CD4-positive, alpha-beta T cell treated with Interleukin-2 at 100 ng/mL for 4 hours (primary cell): ENCODE results near the gene LCE1F.

Source experiments
- DNase-seq: peaks from one replicate; pipeline ENCODE4 v3.0.0-alpha.2; 2020; ENCODE audit warnings: low spot score

LCE1F gene

GRCh38 chr1:152776361-152776760, 1.4 kb downstream of the LCE1F start:
- no peak for DNase-seq

- DNase-seq, result no peak
These were observed 2.7 kb downstream of the LCE1F start for GRCh38 chr1:152777510-152778137.

GRCh38 chr1:152783095-152783494, 8.2 kb downstream of the LCE1F start:
- no peak for DNase-seq

- DNase-seq, result no peak
These were observed 11.1 kb downstream of the LCE1F start, which contains the start of gene LCE1E for GRCh38 chr1:152786077-152786476. Gene LCE1E (plus strand): TSS chr1:152786257. CDS start chr1:152787300, 1,043 bp downstream.

GRCh38 chr1:152795686-152796085, 20.7 kb downstream of the LCE1F start:
- no peak for DNase-seq

GRCh38 chr1:152796421-152796820, 21.5 kb downstream of the LCE1F start, which contains the start of gene LCE1D:
Gene LCE1D (plus strand): TSS chr1:152796721. CDS start chr1:152797795, 1,074 bp downstream.
- no peak for DNase-seq

GRCh38 chr1:152801333-152801732, 26.4 kb downstream of the LCE1F start:
- DNase-seq, result no peak

- DNase-seq, result no peak
These were observed 31.6 kb downstream of the LCE1F start, which contains the start of gene LCE1C for GRCh38 chr1:152806576-152806975. Gene LCE1C (minus strand): TSS chr1:152806651. CDS start chr1:152805478, 1,173 bp downstream.

GRCh38 chr1:152811050-152811449, 36.1 kb downstream of the LCE1F start:
- DNase-seq, result no peak

GRCh38 chr1:152811671-152812070, 36.7 kb downstream of the LCE1F start, which contains the start of gene LCE1B:
Gene LCE1B (plus strand): TSS chr1:152811971. CDS start chr1:152812447, 476 bp downstream.
- DNase-seq, result no peak

- DNase-seq, result no peak
These were observed 42.4 kb downstream of the LCE1F start for GRCh38 chr1:152817309-152817708.

- no peak for DNase-seq
These were observed 48.4 kb downstream of the LCE1F start for GRCh38 chr1:152823294-152823693.

GRCh38 chr1:152824964-152825363, 50.0 kb downstream of the LCE1F start:
- DNase-seq, result no peak
